Fibroblast of the aortic adventitia (primary cell): Measurements from ENCODE around the gene EI24. TPM values are rescaled to one million over a fixed set of nuclear protein-coding genes. Genes with fewer than 3 reads are reported as not detected.
"Not testable (repeated sequence)": the region's sequence is repeated elsewhere in the genome, so short reads cannot be mapped to it uniquely, and the experiment has no call there.

Experiments
- DNase-seq: peaks from one replicate; pipeline ENCODE4 v3.0.0-alpha.2; 2010; ENCODE audit warnings: low read depth
- H3K4me3 ChIP-seq: 2 replicates; pipeline ENCODE4 v1.5.1; 2011; ENCODE audit warnings: low read depth, mild to moderate bottlenecking, control low read depth, low read length, moderate library complexity
- CTCF ChIP-seq: IDR thresholded peaks from 2 replicates; pipeline ENCODE4 v1.5.1; 2011; ENCODE audit warnings: mild to moderate bottlenecking, low read length, control low read depth, inconsistent platforms; ENCODE audit not compliant: insufficient read depth
- total RNA-seq: library from RNA; depleted of rRNA; stranded (reverse); fragments of >200 nt; gene quantifications from 2 replicates; pipeline ENCODE4 v1.2.3, GENCODE V29; 2012; ENCODE audit warnings: low replicate concordance

EI24 gene
- 94.5 and 153 TPM in 2 replicates for total RNA-seq

GRCh38 chr11:125568970-125569914, at the start of gene EI24:
EI24 (plus strand) TSS chr11:125569477; CDS start chr11:125572528, 3,051 bp downstream.
- DNase-seq: peak; percentile 88
- TF ChIP-seq CTCF: peak; percentile 80
- H3K4me3 ChIP-seq: peak within 1 kb of the TSS; percentile 80

GRCh38 chr11:125519860-125520834, 49.1 kb upstream of the EI24 start:
- no peak overlapping the region for H3K4me3 ChIP-seq
- no peak for DNase-seq
- no peak for TF ChIP-seq CTCF

GRCh38 chr11:125525303-125525702, 44.0 kb upstream of the EI24 start:
- no peak for TF ChIP-seq CTCF

GRCh38 chr11:125532668-125533067, 36.6 kb upstream of the EI24 start:
- no peak overlapping the region for H3K4me3 ChIP-seq
- no peak for TF ChIP-seq CTCF
- no peak for DNase-seq

More at GRCh38 chr11:125525303-125525702, 44.0 kb upstream of the EI24 start:
- DNase-seq: no peak
- no peak overlapping the region for H3K4me3 ChIP-seq

GRCh38 chr11:125535585-125535984, 33.7 kb upstream of the EI24 start:
- DNase-seq: no peak
- no peak for TF ChIP-seq CTCF
- no peak overlapping the region for H3K4me3 ChIP-seq

- not testable (repeated sequence) for H3K4me3 ChIP-seq, DNase-seq
Observed at GRCh38 chr11:125536834-125537233, 32.4 kb upstream of the EI24 start.

- no peak overlapping the region for H3K4me3 ChIP-seq
- DNase-seq: no peak
- TF ChIP-seq CTCF: no peak
Observed at GRCh38 chr11:125542709-125543108, 26.6 kb upstream of the EI24 start.
